HFF-Myc (cell line): ENCODE measurements around the gene HMG20A.

Experiments
- DNase-seq: peaks from one replicate; pipeline ENCODE4 v3.0.0-alpha.2; 2011; ENCODE audit warnings: low read depth; ENCODE audit errors: extremely low read depth
- H3K4me3 ChIP-seq: replicated peaks from 2 replicates; pipeline ENCODE4 v1.5.1; 2011; ENCODE audit warnings: low read depth, mild to moderate bottlenecking, control low read depth, low read length
- CTCF ChIP-seq: IDR thresholded peaks from 2 replicates; pipeline ENCODE4 v1.5.1; 2012; ENCODE audit warnings: mild to moderate bottlenecking, low read depth, low read length, control low read depth; ENCODE audit errors: missing control alignments

Gene HMG20A

GRCh38 chr15:77481670-77482069 lies 61.0 kb downstream of the HMG20A start:
- TF ChIP-seq CTCF = no peak
- DNase-seq = no peak
- no peak overlapping the region for H3K4me3 ChIP-seq

GRCh38 chr15:77482570-77482969 lies 61.9 kb downstream of the HMG20A start:
- no peak overlapping the region for H3K4me3 ChIP-seq
- no peak for TF ChIP-seq CTCF
- no peak for DNase-seq

- TF ChIP-seq CTCF = no peak
- no peak overlapping the region for H3K4me3 ChIP-seq
- DNase-seq = no peak
Observed at GRCh38 chr15:77483425-77484140, 62.9 kb downstream of the HMG20A start.

- DNase-seq = no peak
- no peak overlapping the region for H3K4me3 ChIP-seq
Observed at GRCh38 chr15:77484994-77485393, 64.3 kb downstream of the HMG20A start.

GRCh38 chr15:77486542-77487468 lies 66.1 kb downstream of the HMG20A start:
- no peak overlapping the region for H3K4me3 ChIP-seq
- no peak for TF ChIP-seq CTCF
- DNase-seq = no peak

More at GRCh38 chr15:77484994-77485393, 64.3 kb downstream of the HMG20A start:
- TF ChIP-seq CTCF = no peak

GRCh38 chr15:77487469-77487842 lies 66.8 kb downstream of the HMG20A start:
- no peak for TF ChIP-seq CTCF
- no peak for DNase-seq
- H3K4me3 ChIP-seq = no peak overlapping the region
